GM23338 (cell line): ENCODE measurements around the gene KIAA1755.

Source experiments
- POLR2AphosphoS5 ChIP-seq: IDR thresholded peaks from 2 replicates; pipeline ENCODE4 v1.6.1; 2016; ENCODE audit warnings: antibody characterized with exemption, low read depth
- TF ChIP-seq, protein P1 (sequence below), 2 experiments: fragments of 200-600 bp in 1 of 2; sonication (generic) in 1 of 2; conservative IDR thresholded peaks; 2 replicates each; pipeline versions ENCODE4 v1.5.1 to v1.6.1; 2016 to 2017; ENCODE audit warnings: antibody characterized with exemption in 2 of 2, low read depth in 2 of 2, mild to moderate bottlenecking in 2 of 2, moderate library complexity in 1 of 2
- TF ChIP-seq, protein P2 (sequence below): IDR thresholded peaks from one replicate; pipeline ENCODE4 v1.6.1; 2018; ENCODE audit warnings: antibody characterized with exemption; ENCODE audit not compliant: unreplicated experiment

GRCh38 chr20:38290829-38291814 is 30.6 kb upstream of the KIAA1755 start:
- TF ChIP-seq, protein P1, sequence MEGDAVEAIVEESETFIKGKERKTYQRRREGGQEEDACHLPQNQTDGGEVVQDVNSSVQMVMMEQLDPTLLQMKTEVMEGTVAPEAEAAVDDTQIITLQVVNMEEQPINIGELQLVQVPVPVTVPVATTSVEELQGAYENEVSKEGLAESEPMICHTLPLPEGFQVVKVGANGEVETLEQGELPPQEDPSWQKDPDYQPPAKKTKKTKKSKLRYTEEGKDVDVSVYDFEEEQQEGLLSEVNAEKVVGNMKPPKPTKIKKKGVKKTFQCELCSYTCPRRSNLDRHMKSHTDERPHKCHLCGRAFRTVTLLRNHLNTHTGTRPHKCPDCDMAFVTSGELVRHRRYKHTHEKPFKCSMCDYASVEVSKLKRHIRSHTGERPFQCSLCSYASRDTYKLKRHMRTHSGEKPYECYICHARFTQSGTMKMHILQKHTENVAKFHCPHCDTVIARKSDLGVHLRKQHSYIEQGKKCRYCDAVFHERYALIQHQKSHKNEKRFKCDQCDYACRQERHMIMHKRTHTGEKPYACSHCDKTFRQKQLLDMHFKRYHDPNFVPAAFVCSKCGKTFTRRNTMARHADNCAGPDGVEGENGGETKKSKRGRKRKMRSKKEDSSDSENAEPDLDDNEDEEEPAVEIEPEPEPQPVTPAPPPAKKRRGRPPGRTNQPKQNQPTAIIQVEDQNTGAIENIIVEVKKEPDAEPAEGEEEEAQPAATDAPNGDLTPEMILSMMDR (conservative IDR thresholded peaks at IDR 0.05; ENCODE audit: low read depth in 2 of 2), result peak; percentile 89
- TF ChIP-seq POLR2AphosphoS5, result no peak
- TF ChIP-seq, protein P2, sequence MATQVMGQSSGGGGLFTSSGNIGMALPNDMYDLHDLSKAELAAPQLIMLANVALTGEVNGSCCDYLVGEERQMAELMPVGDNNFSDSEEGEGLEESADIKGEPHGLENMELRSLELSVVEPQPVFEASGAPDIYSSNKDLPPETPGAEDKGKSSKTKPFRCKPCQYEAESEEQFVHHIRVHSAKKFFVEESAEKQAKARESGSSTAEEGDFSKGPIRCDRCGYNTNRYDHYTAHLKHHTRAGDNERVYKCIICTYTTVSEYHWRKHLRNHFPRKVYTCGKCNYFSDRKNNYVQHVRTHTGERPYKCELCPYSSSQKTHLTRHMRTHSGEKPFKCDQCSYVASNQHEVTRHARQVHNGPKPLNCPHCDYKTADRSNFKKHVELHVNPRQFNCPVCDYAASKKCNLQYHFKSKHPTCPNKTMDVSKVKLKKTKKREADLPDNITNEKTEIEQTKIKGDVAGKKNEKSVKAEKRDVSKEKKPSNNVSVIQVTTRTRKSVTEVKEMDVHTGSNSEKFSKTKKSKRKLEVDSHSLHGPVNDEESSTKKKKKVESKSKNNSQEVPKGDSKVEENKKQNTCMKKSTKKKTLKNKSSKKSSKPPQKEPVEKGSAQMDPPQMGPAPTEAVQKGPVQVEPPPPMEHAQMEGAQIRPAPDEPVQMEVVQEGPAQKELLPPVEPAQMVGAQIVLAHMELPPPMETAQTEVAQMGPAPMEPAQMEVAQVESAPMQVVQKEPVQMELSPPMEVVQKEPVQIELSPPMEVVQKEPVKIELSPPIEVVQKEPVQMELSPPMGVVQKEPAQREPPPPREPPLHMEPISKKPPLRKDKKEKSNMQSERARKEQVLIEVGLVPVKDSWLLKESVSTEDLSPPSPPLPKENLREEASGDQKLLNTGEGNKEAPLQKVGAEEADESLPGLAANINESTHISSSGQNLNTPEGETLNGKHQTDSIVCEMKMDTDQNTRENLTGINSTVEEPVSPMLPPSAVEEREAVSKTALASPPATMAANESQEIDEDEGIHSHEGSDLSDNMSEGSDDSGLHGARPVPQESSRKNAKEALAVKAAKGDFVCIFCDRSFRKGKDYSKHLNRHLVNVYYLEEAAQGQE, result no peak
